GM19397 (cell line): ENCODE results near the gene ITPR2.
A peak's percentile ranks its signal among the peaks of the same experiment; 100 is the strongest.

Experiments
- ATAC-seq: cut with Tn5 transposase; IDR thresholded peaks from one replicate; pipeline ENCODE4 v1.9.1; 2021; ENCODE audit warnings: mild to moderate bottlenecking, moderate library complexity; ENCODE audit not compliant: unreplicated experiment

Gene ITPR2

GRCh38 chr12:26535826-26536225 lies 297.2 kb downstream of the ITPR2 start:
- no peak for ATAC-seq

GRCh38 chr12:26534071-26534470 lies 298.9 kb downstream of the ITPR2 start:
- no peak for ATAC-seq

GRCh38 chr12:26533211-26533610 lies 299.8 kb downstream of the ITPR2 start:
- no peak for ATAC-seq

- no peak for ATAC-seq
These were observed 302.5 kb downstream of the ITPR2 start for GRCh38 chr12:26530461-26530860.

GRCh38 chr12:26528943-26529342 lies 304.1 kb downstream of the ITPR2 start:
- ATAC-seq, result no peak

GRCh38 chr12:26527682-26528081 lies 305.3 kb downstream of the ITPR2 start:
- no peak for ATAC-seq

- no peak for ATAC-seq
These were observed 308.0 kb downstream of the ITPR2 start for GRCh38 chr12:26524862-26525465.

GRCh38 chr12:26523708-26524150 lies 309.3 kb downstream of the ITPR2 start:
- ATAC-seq, result no peak

- ATAC-seq, result no peak
These were observed 312.1 kb downstream of the ITPR2 start for GRCh38 chr12:26520869-26521268.

- ATAC-seq, result no peak
These were observed 312.9 kb downstream of the ITPR2 start for GRCh38 chr12:26520109-26520508.

GRCh38 chr12:26519462-26519861 lies 313.5 kb downstream of the ITPR2 start:
- ATAC-seq, result no peak

- ATAC-seq, result peak; percentile 71
These were observed 315.7 kb downstream of the ITPR2 start for GRCh38 chr12:26517320-26517719.

GRCh38 chr12:26514364-26514763 lies 318.6 kb downstream of the ITPR2 start:
- ATAC-seq, result no peak

- no peak for ATAC-seq
These were observed 319.5 kb downstream of the ITPR2 start for GRCh38 chr12:26513363-26514043.

GRCh38 chr12:26512213-26512612 lies 320.8 kb downstream of the ITPR2 start:
- no peak for ATAC-seq

GRCh38 chr12:26510354-26510674 lies 322.7 kb downstream of the ITPR2 start:
- no peak for ATAC-seq

- no peak for ATAC-seq
These were observed 325.4 kb downstream of the ITPR2 start for GRCh38 chr12:26507613-26508012.

- ATAC-seq, result no peak
These were observed 332.9 kb downstream of the ITPR2 start for GRCh38 chr12:26499979-26500640.

- ATAC-seq, result no peak
These were observed 336.8 kb downstream of the ITPR2 start for GRCh38 chr12:26496170-26496569.

- no peak for ATAC-seq
These were observed 339.3 kb downstream of the ITPR2 start for GRCh38 chr12:26493656-26494055.

- ATAC-seq, result no peak
These were observed 340.6 kb downstream of the ITPR2 start for GRCh38 chr12:26492406-26492805.

GRCh38 chr12:26489908-26490307 lies 343.1 kb downstream of the ITPR2 start:
- no peak for ATAC-seq
